GM08714 (cell line): ENCODE data around the gene FKRP.
"Not testable (repeated sequence)": the region's sequence is repeated elsewhere in the genome, so short reads cannot be mapped to it uniquely, and the experiment has no call there.

Source experiments
- H3K4me3 ChIP-seq: fragments of 200-500 bp; sonication (Bioruptor generic); 2 replicates; pipeline ENCODE4 v1.5.1; 2014; ENCODE audit warnings: mild to moderate bottlenecking, low read length, inconsistent platforms
- ZNF274 ChIP-seq: IDR thresholded peaks from 2 replicates; pipeline ENCODE4 v1.6.1; 2012; ENCODE audit warnings: mild to moderate bottlenecking, low read depth, low read length

FKRP gene

DNA sequence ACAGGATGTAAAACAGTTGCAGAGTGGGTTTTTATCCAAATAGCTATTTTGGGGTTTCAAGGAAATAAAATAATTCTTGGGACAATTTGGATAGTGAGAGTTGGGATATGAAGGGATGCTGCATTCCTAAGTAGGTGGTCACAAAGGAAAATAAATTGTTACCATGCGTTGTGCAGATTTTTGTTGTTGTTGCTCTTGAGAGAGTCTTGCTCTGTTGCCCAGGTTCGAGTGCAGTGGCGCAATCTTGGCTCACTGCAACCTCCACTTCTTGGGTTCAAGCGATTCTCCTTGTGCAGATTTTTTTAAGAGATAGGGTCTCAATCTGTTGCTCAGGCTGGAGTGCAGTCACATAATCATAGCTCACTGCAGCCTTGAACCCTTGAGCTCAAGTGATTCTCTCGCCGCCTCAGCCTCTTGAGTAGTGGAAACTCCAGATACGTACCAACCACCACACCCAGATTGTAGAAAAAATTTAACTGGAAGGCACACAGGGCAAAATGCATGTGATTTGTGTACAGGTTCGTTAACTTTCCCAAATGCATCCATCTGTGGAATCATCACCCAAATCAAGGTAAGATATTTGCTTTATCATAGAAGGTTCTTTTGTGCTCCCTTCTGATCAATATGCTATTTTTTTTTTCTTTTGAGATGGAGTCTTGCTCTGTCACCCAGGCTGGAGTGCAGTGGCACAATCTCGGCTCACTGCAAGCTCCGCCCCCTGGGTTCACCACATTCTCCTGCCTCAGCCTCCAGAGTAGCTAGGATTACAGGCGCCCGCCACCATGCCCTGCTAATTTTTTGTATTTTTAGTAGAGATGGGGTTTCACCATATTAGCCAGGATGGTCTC, 26.5 kb downstream of the FKRP start:
- TF ChIP-seq ZNF274 = no peak
- no peak overlapping the region for H3K4me3 ChIP-seq

DNA sequence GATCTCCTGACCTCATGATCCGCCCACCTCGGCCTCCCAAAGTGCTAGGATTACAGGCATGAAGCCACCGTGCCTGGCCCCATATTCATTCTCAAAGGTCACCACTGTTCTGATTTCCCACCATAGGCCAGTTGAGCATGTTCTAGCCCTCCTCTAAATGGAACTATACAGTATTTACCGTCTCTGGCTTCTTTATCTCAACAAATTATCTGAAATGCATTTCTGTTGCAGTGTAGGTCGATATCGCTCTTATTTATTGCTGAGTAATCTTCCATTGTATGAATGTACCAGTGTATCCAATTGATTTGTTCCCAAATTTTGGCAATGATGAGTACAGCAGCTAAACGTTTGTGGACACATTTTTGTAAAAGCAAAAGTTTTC, 27.2 kb downstream of the FKRP start:
- H3K4me3 ChIP-seq = no peak overlapping the region
- no peak for TF ChIP-seq ZNF274

DNA sequence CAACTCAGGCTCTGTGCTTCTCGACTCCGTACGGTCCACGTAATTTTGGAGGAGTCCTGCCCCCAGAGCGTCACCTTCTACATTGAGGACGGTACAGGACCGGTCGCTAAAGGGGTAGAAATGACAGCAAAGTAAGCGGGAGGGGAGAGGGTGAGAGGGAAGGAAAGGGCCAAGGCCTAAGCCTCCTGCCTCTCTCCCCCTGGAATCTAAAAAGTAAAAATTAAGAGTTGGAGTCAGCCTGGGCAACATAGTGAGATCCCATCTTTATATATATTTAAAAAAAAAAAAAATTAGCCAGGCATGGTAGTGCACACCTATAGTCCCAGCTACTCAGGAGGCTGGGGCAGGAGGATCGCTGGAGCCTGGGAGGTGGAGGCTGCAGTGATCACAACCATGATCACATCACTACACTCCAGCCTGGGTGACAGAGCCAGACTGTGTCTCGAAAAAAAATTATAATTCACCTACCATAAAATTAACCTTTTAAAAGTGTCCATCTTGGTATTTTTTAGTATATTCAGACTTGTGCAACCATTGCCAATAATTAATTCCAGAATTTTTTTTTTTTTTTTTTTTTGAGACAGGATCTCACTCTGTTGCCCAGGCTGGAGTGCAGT, 29.9 kb downstream of the FKRP start:
- no peak for TF ChIP-seq ZNF274
- no peak overlapping the region for H3K4me3 ChIP-seq

DNA sequence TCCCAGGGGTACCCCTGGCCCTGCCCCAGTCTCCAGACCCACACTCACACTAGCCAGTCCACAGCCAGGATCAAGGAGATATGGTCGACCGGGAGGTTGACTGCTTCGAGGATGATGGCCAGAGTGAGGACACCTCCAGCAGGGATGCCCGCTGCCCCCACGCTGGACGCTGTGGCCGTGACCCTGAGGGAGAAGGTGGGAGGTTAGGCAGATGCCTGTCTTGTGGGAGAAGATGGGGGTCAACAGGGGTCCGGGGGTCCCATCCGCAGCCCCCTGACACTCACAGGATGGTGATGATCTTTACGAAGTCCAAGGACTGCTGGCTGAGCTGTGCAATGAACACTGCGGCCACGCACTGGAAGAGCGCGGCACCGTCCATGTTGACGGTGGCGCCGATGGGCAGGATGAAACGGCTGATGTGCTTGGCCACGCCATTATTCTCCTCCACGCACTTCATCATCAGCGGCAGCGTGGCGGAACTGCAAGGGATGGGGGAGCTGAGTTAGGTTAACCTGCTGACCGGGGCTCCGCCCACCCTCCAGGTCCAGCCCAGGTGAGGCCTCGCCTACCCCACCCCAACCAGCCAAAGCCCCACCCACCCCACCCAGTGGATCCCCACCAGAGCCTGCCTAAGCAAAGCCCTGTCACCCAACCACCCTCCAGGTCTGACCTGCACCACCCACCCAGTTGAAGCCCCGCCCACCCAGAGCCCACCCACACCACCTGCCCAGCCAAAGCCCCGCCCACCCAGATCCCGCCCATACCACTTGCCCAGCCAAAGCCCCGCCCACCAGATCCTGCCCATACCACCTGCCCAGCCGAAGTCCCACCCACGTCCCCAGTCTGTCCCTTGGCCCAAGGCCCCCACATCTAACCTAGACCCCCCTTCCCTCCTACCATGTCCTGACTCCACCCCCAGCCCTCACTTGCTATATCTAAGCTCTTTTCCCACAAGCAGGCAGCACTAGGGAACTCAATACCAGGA, 31.4 kb downstream of the FKRP start:
- no peak for TF ChIP-seq ZNF274
- no peak overlapping the region for H3K4me3 ChIP-seq

DNA sequence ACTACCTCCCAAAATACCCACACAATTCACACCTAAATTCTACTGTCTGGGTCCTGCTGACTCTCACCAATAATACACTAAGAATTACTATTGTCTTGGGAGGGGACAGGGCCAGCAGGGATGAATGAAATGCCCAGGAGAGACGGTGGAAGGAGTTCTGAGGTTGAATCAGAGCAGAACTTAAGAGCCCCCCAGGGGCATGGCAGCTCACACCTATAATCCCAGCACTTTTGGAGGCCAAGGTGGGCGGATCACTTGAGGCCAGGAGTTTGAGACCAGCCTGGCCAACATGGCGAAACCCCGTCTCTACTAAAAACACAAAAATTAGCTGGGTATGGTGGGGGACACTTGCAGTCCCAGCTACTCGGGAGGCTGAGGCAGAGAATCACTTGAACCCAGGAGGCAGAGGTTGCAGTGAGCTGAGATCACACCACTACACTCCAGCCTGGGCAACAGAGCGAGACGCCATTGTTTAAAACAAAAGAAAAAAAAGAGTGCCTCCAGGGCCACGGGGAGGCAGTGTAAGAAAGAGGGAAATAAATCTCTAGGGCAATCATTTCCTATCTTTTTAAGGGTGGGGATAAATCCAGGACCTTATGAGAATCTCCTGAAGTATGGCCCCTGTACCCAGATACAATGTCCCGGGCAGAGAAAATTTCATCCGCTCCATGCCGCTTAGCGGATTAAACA, 32.2 kb downstream of the FKRP start:
- not testable (repeated sequence) for H3K4me3 ChIP-seq

DNA sequence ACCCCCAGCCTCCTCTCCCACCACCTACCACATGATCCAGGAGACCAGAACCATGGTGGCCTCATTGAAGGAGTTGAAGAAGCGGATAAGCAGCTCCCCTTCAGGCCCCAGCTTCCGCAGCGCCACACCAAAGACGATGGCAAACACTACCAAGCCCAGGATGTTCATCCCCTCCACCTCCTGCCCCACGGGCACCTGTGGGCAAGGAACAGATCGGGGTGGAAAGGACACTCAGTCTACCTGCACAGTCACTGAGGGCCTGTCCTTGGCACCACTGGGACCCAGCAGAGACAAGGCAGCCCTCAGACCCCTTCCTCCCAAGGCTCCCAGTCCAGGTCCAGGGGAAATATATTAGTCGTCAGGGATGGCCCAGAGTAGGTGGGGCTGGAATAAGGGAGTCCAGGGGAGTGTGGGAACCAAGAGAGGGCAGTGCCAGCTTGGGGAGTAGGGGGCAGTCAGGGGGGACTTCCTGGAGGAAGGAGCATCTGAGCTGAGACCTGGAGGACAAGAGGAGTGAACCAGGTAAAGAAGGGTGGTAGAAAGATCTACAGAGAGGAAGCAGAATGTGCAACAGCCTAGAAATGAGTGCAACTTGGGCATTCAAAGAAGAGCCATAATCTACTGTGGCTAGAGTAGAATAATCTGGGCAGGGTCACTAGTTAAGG, 36.6 kb downstream of the FKRP start:
- no peak overlapping the region for H3K4me3 ChIP-seq

DNA sequence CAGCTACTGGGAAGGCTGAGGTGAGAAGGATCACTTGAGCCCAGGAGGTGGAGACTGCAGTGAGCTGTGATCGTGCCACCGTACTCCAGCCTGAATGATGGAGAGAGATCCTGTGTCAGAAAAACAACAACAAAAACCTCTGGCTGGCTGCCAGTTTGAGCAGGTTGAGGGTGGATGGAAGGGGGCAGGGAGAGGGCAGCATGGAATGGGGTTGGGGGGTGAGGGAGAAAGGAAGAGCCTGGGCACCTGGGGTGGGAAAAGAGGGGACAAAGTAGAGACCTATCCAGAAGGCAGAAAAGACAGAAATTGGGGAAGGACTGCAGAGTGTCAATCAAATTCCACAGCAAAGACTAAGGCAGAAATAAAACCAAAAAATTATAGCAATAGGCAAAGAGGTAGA, 37.8 kb downstream of the FKRP start:
- H3K4me3 ChIP-seq = peak overlapping the region; percentile 74
- TF ChIP-seq ZNF274 = no peak

More for the DNA sequence above, 36.6 kb downstream of the FKRP start:
- TF ChIP-seq ZNF274 = no peak

DNA sequence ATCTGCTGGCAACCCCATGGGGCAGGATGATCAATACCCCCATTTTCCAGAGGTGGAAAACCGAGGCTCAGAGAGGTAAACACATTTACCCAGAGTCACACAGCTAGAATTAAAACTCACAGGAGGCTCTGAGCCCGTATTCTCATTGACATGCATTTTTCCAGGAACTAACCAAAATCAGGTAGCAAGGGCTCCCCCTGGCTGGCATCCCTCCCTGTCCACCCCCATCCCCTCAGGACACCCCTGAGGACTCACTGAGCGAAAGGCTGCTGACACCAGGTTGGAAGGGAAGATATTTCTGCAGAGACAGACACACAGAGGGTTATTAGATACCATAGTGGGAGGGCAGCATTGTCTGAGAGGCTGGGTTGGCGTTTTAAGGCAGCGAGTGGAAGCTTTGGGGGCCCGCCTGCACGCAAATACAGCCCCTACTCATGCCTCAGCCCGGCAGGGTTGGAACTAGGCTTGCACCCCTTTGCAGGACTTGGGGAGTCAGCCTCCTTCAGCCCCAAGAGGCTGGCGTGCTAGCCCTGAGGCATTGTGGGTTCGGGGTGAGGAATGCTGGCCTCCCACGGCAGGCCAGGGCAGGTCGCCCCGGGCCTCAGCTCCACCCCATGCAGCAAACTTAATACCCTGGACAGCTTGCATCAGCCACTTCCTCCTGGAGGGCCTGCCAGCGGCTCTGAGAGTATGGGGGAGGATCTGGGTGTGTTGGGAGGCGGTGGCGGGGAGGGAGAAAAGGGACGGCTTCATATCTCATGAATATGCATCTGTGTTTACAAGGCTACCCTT, 38.6 kb downstream of the FKRP start:
- peak overlapping the region; percentile 74 for H3K4me3 ChIP-seq
- TF ChIP-seq ZNF274 = no peak

DNA sequence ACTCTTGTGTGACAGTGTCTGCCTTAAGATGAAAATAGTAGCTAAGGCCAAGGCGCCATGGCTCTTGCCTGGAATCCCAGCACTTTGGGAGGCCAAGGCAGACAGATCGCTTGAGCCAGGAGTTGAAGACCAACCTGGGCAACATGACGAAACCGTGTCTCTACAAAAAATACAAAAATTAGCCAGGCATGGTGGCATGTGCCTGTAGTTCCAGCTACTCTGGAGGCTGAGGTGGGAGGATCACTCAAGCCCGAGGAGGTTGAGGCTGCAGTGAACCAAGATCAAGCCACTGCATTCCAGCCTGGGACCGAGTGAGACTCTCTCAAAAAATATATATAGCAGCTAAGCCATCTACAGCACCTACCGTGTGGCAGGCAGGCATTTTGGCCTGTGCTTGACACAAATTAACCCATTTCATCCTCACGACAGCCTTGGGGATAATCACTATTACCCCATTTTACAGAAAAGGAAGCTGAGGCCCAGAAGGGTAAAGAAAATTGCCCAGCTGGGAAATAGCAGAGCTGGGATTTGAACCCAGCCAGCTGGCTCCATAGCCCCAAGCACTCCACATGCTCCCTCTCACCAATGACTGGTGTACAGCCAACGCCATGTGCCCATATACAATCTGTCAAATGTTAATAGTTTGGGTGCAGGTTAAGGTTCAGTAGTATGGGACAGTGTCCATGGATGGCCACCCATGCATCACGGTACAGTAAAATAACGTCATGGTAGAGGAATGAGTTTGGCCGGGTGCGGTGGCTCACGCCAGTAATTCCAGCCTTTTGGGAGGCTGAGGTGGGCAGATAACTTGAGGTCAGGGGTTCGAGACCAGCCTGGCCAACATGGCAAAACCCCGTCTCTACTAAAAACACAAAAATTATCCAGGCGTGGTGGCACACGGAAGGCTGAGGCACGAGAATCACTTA, 39.5 kb downstream of the FKRP start:
- no peak for TF ChIP-seq ZNF274
- H3K4me3 ChIP-seq = peak overlapping the region; percentile 74

DNA sequence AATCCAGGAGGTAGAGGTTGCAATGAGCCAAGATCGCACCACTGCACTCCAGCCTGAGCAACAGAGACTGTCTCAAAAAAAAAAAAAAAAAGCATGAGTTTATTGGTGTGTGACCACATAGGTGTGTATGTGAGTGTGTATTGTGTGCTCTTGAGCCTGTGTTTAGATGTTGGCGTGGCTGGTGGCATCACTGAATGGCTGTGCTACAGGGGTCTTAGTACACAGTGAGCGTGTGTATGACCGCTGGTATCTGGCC, 40.1 kb downstream of the FKRP start:
- TF ChIP-seq ZNF274 = no peak

DNA sequence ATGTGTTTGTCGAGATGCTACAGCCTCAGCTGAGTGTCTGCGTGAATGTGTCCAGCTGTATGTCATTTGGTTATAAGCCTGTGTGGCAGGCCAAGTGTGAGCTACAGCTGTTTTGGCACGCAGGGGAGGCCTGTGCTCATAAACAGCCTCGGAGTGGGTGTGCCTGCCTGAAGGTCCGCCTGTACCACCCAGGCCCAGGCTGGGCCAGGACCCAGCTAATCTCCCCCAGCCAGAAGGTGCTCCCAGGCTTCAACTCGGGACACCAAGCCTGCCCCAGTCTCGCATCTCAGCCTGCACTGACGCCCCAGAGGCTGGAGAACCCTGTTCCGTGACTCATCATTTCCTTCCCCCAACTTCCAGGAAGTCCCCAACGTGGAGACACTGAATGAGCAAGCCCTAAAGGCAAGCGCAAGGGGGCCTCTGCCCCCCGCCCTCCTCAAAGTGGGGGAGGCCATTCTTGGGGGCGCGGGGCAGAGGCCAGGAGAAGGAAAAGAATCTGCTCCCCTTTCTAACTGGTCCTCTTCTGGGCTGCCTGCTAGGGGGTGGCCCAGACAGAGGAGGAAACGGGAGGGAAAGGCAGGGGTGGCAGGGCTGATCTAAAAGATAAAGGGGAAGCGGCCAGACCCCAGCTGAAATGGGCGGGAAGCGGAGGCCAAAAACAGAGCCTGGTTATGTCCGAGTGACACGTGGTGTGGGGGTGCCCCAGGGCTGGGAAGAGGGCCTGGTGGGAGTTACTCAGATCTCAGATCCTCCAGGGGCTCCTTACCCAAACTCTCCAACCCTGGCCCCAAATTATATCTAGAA, 40.6 kb downstream of the FKRP start:
- peak overlapping the region; percentile 74 for H3K4me3 ChIP-seq
- no peak for TF ChIP-seq ZNF274

More for the DNA sequence above, 40.1 kb downstream of the FKRP start:
- H3K4me3 ChIP-seq = peak overlapping the region; percentile 74
